ENCODE measurements around the gene ATP5MK.
"Not testable (repeated sequence)": the region's sequence is repeated elsewhere in the genome, so short reads cannot be mapped to it uniquely, and the experiment has no call there.

ATP5MK gene

GRCh38 chr10:103367379-103367781, 28.9 kb downstream of the ATP5MK start:
- peaks cover 32% of the 10 kb centered on the region for H3K79me2 ChIP-seq (ENCODE audit: insufficient read depth, low read length)
- peak overlapping the region; percentile 94 for H3K4me2 ChIP-seq (ENCODE audit: low read depth, low read length, poor library complexity, severe bottlenecking)
- peak overlapping the region; percentile 97 for H3K4me3 ChIP-seq (ENCODE audit: insufficient read depth, low read length, poor library complexity, severe bottlenecking)
- no peaks in the 10 kb centered on the region for H3K27me3 ChIP-seq (ENCODE audit: low read length)
- peaks cover 6% of the 10 kb centered on the region; the same call in 1 of the 2 replicates for H3F3A ChIP-seq (ENCODE audit: insufficient read depth)
- peak overlapping the region; percentile 98 for H3K9ac ChIP-seq (ENCODE audit: low read length)
- H3K9me2 ChIP-seq (replicated peaks; ENCODE audit: insufficient read depth, low read length) = no peaks in the 10 kb centered on the region
- H2AFZ ChIP-seq (ENCODE audit: low read depth, low read length, severe bottlenecking) = peak overlapping the region; percentile 74
- peak overlapping the region; percentile 82 for H3K27ac ChIP-seq (ENCODE audit: low read depth, low read length)
- TF ChIP-seq, protein P1, sequence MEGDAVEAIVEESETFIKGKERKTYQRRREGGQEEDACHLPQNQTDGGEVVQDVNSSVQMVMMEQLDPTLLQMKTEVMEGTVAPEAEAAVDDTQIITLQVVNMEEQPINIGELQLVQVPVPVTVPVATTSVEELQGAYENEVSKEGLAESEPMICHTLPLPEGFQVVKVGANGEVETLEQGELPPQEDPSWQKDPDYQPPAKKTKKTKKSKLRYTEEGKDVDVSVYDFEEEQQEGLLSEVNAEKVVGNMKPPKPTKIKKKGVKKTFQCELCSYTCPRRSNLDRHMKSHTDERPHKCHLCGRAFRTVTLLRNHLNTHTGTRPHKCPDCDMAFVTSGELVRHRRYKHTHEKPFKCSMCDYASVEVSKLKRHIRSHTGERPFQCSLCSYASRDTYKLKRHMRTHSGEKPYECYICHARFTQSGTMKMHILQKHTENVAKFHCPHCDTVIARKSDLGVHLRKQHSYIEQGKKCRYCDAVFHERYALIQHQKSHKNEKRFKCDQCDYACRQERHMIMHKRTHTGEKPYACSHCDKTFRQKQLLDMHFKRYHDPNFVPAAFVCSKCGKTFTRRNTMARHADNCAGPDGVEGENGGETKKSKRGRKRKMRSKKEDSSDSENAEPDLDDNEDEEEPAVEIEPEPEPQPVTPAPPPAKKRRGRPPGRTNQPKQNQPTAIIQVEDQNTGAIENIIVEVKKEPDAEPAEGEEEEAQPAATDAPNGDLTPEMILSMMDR (IDR thresholded peaks at IDR 0.05; ENCODE audit: insufficient read depth, low read length, poor library complexity, severe bottlenecking) = no peak
- no peak for TF ChIP-seq EZH2phosphoT487 (conservative IDR thresholded peaks at IDR 0.05; ENCODE audit: low read length)
- no peaks in the 10 kb centered on the region for H3K9me3 ChIP-seq (ENCODE audit: insufficient read depth, low read length)
- no peaks in the 10 kb centered on the region for H4K20me1 ChIP-seq (ENCODE audit: low read depth, low read length)
- no peaks in the 10 kb centered on the region for H3K36me3 ChIP-seq (ENCODE audit: low read length)

DNA sequence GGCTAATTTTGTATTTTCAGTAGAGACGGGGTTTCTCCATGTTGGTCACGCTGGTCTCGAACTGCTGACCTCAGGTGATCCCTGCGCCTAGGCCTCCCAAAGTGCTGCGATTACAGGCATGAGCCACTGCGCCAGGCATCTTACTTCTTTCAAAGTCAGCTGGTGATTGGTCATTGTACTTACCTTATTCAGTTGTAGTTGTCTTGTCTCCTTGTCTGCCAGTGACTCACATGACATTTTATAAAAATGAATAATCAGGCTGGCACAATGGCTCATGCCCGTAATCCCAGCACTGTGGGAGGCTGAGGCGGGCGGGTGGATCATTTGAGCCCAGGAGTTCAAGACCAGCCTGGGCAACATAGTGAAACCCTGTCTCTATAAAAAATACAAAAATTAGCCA, 35.5 kb downstream of the ATP5MK start:
- not testable (repeated sequence) for H3K27ac ChIP-seq (ENCODE audit: low read depth, low read length); H3K4me3 ChIP-seq (ENCODE audit: insufficient read depth, low read length, poor library complexity, severe bottlenecking); H3K79me2 ChIP-seq (ENCODE audit: insufficient read depth, low read length); H3K9me3 ChIP-seq (ENCODE audit: insufficient read depth, low read length); H3K27me3 ChIP-seq (ENCODE audit: low read length); H3K9ac ChIP-seq (ENCODE audit: low read length); H3F3A ChIP-seq (ENCODE audit: insufficient read depth); H2AFZ ChIP-seq (ENCODE audit: low read depth, low read length, severe bottlenecking); H3K4me2 ChIP-seq (ENCODE audit: low read depth, low read length, poor library complexity, severe bottlenecking); H3K36me3 ChIP-seq (ENCODE audit: low read length); H4K20me1 ChIP-seq (ENCODE audit: low read depth, low read length); H3K9me2 ChIP-seq (replicated peaks; ENCODE audit: insufficient read depth, low read length)

GRCh38 chr10:103359493-103359892, 36.8 kb downstream of the ATP5MK start:
- H3K9ac ChIP-seq (ENCODE audit: low read length); H3K36me3 ChIP-seq (ENCODE audit: low read length); H3K27me3 ChIP-seq (ENCODE audit: low read length); H2AFZ ChIP-seq (ENCODE audit: low read depth, low read length, severe bottlenecking); H4K20me1 ChIP-seq (ENCODE audit: low read depth, low read length); H3K4me3 ChIP-seq (ENCODE audit: insufficient read depth, low read length, poor library complexity, severe bottlenecking); H3K27ac ChIP-seq (ENCODE audit: low read depth, low read length); H3K9me2 ChIP-seq (replicated peaks; ENCODE audit: insufficient read depth, low read length); H3K4me2 ChIP-seq (ENCODE audit: low read depth, low read length, poor library complexity, severe bottlenecking); H3F3A ChIP-seq (ENCODE audit: insufficient read depth); H3K79me2 ChIP-seq (ENCODE audit: insufficient read depth, low read length); H3K9me3 ChIP-seq (ENCODE audit: insufficient read depth, low read length): not testable (repeated sequence)

- Histone ChIP-seq H3K9me3 (ENCODE audit: insufficient read depth, low read length) (no peaks in the 10 kb centered on the region), H3K36me3 (ENCODE audit: low read length) (no peaks in the 10 kb centered on the region), H3K9me2 (replicated peaks; ENCODE audit: insufficient read depth, low read length) (no peaks in the 10 kb centered on the region), H3K9ac (ENCODE audit: low read length) (no peak overlapping the region), H3K4me3 (ENCODE audit: insufficient read depth, low read length, poor library complexity, severe bottlenecking) (no peak overlapping the region), H4K20me1 (ENCODE audit: low read depth, low read length) (no peaks in the 10 kb centered on the region), H3K4me2 (ENCODE audit: low read depth, low read length, poor library complexity, severe bottlenecking) (no peak overlapping the region), H3K79me2 (ENCODE audit: insufficient read depth, low read length) (no peaks in the 10 kb centered on the region; the same call in 1 of the 2 replicates), H3K27ac (ENCODE audit: low read depth, low read length) (no peak overlapping the region), H2AFZ (ENCODE audit: low read depth, low read length, severe bottlenecking) (no peak overlapping the region), H3F3A (ENCODE audit: insufficient read depth) (no peaks in the 10 kb centered on the region), H3K27me3 (ENCODE audit: low read length) (no peaks in the 10 kb centered on the region)
- TF ChIP-seq, protein P1 (IDR thresholded peaks at IDR 0.05; ENCODE audit: insufficient read depth, low read length, poor library complexity, severe bottlenecking) = no peak
These were observed 40.2 kb downstream of the ATP5MK start for GRCh38 chr10:103355906-103356599.

DNA sequence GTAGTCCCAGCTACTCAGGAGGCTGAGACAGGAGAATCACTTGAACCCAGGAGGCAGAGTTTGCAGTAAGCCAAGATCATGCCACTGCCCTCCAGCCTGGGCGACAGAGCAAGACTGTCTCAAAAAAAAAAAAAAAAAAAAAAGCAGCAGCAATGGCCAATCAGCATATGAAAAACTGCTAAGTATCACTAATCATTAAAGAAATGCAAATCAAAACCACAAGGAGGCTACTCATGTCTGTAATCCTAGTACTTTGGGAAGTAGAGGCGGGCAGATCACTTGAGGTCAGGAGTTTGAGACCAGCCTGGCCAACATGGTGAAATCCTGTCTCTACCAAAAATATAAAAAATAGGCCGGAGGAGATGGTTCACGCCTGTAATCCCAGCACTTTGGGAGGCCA, 41.7 kb downstream of the ATP5MK start:
- H3K36me3 ChIP-seq (ENCODE audit: low read length); H3K4me2 ChIP-seq (ENCODE audit: low read depth, low read length, poor library complexity, severe bottlenecking); H3K9me3 ChIP-seq (ENCODE audit: insufficient read depth, low read length); H3K27me3 ChIP-seq (ENCODE audit: low read length); H3K4me3 ChIP-seq (ENCODE audit: insufficient read depth, low read length, poor library complexity, severe bottlenecking); H3K27ac ChIP-seq (ENCODE audit: low read depth, low read length); H3K9ac ChIP-seq (ENCODE audit: low read length); H2AFZ ChIP-seq (ENCODE audit: low read depth, low read length, severe bottlenecking); H3K9me2 ChIP-seq (replicated peaks; ENCODE audit: insufficient read depth, low read length); H4K20me1 ChIP-seq (ENCODE audit: low read depth, low read length); H3F3A ChIP-seq (ENCODE audit: insufficient read depth): not testable (repeated sequence)
- H3K79me2 ChIP-seq (ENCODE audit: insufficient read depth, low read length) = peaks cover 15% of the 10 kb centered on the region

Measured in SU-DHL-6 (cell line).